MV-4-11 (cell line): ENCODE data around the gene SURF6.
A peak's percentile ranks its signal among the peaks of the same experiment; 100 is the strongest.

ENCODE experiments used
- DNase-seq: peaks from one replicate; lab custom pipeline; 2025; lab: John Stamatoyannopoulos, UW

The SURF6 gene

GRCh38 chr9:133367778-133368177 lies 31.8 kb upstream of the SURF6 start:
- DNase-seq = no peak

- no peak for DNase-seq
Observed at GRCh38 chr9:133367221-133367620, 31.2 kb upstream of the SURF6 start.

GRCh38 chr9:133366435-133366834 lies 30.4 kb upstream of the SURF6 start:
- no peak for DNase-seq

GRCh38 chr9:133362359-133363044 lies 26.5 kb upstream of the SURF6 start:
- no peak for DNase-seq

- no peak for DNase-seq
Observed at GRCh38 chr9:133361507-133362092, 25.6 kb upstream of the SURF6 start.

DNA sequence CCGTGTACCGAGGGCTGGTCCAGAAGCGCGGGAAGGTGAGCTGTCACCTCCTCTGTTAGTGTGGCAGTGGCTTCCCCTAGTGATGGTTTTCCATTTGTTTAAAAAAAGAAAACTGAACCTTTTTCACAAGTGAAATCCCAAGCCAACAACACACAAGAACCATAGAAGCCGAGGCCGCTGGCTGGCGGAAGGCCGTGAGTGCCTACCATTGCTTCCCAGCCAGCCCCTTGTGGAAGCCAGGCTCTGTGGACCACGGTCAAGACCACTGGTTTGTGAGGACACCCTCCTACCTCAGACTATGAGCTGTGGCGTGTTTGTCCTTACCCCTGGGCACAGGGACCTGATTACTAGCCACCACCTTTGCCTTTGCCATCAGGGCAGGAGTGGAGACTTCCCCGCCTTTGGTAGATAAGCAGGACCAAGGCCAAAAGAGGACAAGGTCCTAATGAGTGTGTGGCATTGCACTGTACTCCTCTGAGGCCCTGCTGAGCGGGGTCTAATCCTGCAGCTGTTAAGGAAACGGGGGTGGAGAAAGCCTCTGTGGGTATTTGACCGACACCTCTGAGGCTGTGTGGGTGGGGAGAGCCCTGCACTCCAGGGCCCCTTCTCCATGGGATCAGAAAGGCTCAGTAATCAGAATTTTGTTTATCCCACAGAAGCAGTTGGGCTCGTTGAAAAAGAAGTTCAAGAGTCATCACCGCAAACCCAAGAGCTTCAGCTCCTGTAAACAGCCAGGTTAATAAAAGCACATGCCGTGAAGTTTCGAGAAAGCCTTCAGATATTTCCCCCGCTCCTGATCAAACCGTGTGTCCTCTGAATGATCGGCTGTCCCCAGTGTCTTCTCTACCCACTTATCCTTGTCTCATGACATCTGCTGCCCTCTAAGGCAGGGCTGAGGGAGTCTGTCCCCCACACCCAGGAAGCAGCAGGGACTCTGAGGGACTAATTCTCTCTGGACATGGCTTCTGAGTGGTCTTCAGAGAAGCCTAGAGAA lies 24.7 kb upstream of the SURF6 start:
- peak; percentile 27 for DNase-seq

DNA sequence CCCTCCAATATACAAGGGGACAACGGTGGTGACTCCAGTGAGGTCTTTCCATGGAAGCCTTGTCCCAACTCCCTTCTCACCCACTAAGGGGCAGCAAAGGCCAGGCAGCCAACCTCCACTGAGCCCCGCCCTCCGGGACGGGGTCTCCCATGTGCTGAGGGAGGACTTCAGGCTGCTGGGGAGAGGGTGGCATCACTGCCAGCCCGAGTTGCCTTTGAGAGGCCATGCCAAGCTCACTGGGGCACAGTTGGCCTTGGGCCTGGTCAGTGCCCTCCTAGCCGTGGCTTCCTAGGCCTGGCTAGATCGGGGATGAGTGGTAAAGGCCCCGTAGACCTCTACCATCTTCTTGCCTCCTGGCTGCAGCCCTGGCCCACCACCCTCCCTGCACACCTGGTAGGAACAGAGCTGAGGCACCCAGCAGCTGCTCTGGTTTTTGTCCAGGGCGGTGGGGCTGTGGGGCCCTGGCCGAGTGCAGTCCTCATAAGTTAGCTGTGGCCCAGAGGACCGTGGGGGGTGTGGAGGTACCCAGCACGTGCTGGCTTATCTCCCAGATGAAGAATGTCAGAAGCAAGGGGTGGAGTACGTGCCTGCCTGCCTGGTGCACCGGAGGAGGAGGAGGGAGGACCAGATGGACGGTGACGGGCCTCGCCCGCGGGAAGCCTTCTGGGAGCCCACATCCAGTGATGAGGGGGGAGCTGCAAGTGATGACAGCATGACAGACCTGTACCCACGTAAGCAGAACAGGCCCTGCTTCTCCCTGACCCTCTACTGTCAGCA lies 23.6 kb upstream of the SURF6 start:
- no peak for DNase-seq

- DNase-seq = no peak
Observed at GRCh38 chr9:133357656-133358055, 21.7 kb upstream of the SURF6 start.

- peak; percentile 70 for DNase-seq
Observed at GRCh38 chr9:133356391-133357091, 20.6 kb upstream of the SURF6 start, which contains the start of the genes SURF1 and SURF2. TSS of gene SURF1 (minus strand) at chr9:133356487. CDS start at chr9:133356453, 34 bp downstream. TSS of gene SURF2 (plus strand) at chr9:133356550. CDS start at chr9:133356593, 43 bp downstream.

GRCh38 chr9:133355881-133356357 lies 19.9 kb upstream of the SURF6 start:
- no peak for DNase-seq

DNA sequence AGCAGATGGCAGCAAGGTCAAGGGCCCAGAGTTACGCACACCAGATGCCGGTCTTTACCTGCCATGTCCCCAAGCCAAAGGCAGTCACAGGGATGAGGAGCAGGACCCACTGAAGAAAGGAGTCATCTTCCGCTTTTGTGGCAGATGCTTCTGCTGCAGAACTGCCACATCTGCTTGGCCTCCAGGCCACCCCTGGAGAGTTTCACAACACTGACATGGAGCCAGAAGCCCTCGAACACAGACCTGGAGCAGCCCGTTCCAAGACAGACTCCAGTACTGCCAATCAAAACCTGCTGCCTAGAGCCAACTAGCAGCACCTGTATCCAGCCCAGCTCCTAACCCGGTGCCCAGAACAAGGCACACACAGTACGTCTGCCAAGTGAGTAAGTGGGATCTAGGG lies 18.8 kb upstream of the SURF6 start:
- peak; percentile 92 for DNase-seq

DNA sequence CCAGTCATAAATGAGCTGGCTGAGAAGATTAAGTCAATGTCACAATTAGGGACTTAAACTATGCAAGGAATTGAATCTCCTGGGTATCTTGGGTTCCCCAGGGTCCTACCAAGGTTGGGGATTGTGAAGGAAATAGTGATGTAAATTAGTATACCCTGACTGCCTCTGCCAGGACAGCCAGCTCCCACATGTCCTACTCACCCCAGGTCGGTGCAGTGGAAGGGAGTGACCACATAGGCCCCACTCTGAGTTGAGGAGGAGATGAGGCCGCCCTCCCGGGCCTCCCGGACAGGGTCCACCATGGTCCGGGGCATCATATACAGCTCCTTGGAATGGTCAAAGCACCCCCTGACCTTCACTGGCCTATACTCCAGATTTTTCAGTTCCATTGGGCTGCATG lies 17.6 kb upstream of the SURF6 start:
- DNase-seq = no peak

DNA sequence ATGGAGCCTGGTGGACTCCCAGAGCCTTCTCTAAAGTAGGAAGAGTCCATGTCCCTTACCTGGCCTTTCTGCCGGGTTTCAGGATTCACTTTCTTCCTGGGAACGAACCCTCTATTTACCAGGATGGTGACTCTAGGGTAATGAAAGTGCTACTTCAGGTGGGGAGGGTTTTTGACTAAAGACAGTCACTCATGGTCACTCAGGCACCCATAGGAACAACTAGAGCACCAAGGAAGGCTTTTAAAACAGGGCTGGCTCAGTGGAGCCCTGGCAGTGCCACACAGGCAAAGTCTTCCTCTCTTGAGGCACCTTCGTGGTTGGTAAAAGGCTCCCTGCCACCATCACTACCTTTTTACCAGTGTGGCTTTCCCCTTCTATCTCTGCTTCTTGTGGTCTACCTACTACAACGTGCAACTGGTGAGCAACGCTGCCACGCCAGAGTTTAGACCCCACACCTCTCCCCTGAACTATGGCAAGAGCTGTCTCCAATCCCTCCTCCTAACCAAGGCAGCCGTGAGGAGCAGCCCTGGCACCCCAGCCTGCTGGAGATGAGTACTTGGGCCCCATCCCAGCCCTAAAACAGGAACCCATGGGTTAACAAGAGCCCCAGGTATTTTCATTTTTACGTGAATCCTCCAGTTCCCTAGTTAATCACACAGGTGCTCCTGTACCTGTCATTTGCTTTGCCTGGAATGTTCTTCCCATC lies 16.8 kb upstream of the SURF6 start:
- DNase-seq = peak; percentile 17

DNA sequence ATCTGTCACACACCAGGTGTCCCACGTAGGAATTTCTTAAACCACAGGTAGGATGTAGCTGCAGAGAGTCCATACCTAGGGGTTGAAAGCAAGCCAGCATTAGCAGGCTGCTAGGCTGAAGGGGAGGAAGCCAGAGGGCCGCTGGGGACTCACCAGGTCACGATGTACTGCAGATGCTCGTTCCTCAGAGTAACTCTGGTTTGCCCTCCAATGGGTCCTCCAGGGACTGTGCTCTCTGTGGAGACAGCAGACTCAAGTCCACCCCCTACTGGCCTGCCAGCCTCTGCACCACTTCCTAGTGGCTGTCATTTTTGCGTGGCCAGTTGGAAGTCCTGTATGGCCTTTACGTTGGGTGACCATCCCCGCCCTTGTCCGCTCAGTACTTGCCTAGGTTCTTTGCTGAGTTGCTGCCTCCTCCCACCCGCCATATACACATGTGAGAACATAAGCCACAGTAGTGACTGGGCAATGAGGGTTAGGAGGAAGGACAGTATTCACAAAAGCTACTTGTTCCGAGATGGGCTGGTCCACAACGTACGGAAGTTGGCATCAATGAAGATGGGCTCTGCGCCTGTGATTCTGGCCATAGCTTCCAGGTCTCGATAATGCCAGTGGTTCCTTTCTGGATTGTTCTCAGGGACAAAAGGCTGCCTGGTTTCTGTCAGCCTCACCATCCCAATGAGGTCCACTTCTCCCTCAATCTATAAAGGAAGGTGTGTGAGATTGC lies 16.1 kb upstream of the SURF6 start:
- peak; percentile 84 for DNase-seq

DNA sequence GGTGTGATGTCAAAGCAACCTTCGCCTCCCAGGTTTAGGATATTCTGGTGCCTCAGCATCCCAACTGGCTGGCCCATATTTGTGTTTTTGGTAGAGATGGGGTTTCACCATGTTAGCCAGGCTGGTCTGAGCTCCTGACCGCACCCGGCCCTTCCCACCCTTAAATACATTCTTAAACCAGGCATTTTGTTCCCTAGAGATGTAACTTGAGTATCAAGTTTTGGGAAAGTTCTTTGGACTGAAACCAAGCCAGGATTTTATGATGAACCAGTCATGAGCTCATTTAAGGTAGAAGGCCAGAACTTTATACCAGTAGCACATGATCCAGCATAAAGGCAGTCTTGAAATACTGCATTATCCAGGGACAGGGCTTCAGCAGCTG lies 15.5 kb upstream of the SURF6 start:
- no peak for DNase-seq

- DNase-seq = no peak
Observed at GRCh38 chr9:133349965-133350616, 14.1 kb upstream of the SURF6 start.

DNA sequence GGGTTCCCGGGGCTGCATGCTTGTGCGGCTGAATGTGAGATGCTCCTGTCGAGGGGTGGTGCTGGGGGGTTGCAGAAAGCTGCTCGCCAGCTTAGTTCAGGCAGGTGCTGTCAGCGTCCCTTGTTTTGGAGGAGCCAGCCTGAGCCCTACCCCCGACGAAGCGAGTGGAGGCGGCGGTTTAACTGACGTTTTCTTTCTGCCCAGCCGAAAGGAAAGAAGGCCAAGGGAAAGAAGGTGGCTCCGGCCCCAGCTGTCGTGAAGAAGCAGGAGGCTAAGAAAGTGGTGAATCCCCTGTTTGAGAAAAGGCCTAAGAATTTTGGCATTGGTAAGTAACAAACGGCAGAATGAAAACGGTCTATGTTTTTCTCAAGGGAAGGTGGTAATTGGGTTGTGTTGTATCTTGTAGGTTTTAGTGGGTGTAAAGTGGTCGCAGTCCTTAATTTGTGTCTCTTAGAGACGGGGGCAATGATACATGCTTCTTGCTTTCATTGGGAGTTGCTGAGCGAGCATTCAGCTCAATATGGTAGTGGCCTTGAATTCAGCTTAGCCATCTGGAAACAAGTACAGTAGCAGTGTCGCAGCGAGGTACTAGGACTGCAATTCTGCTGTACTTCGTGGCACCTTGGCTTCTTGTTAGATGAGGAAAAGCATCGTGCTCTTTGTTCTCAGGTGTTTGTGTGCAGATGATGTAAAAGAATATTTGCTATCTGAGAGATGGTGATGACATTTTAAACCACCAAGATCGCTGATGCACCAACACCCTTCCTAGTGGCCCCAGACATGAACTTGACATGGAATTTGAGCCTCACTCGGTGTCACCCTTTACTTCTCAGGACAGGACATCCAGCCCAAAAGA lies 13.0 kb upstream of the SURF6 start:
- DNase-seq = no peak
